GM20431 (cell line): ENCODE results near the gene NOS1AP.

Experiments
- in situ Hi-C: fragments of 300-500 bp; cut with MseI, MboI; formaldehyde crosslinking; loops from one replicate; pipeline ENCODE4 v1.15.0; 2020; ENCODE audit warnings: low sequenced_read_pairs; ENCODE audit not compliant: unreplicated experiment

NOS1AP gene

GRCh38 chr1:162232034-162232711 is 162.7 kb downstream of the NOS1AP start:
- in situ Hi-C loops: no loop called here

GRCh38 chr1:162233066-162233465 is 163.6 kb downstream of the NOS1AP start:
- in situ Hi-C loops: no loop called here

- in situ Hi-C loops: no loop called here
These were observed 164.4 kb downstream of the NOS1AP start for GRCh38 chr1:162233937-162234336.

GRCh38 chr1:162234571-162234970 is 165.1 kb downstream of the NOS1AP start:
- in situ Hi-C loops: no loop called here

DNA sequence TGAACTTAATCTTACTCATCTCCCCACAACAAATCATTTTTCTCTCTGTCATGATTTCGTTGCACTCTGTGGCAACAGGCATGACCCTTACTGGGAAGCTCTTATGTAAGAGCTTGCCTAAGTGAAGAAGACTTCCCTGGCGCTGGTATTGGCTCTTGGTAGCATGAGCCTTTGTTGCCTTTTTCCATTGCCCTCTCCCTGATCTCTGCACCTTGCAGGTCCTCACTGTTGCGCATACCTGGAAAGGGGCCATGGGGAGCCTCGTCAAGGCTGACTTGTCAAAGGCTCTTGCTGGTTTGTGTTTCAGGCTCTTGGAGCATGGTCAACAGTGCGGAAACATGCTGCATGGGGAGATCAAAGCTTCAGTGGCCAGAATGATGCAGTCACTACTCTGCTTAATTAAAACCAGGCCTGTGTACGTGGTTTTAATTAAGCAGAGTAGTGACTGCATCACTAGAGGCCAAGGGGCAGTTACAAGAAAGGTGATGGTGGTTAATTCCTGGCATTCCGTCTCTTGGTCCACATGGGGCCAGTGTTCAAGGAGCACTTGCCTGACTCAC is 165.8 kb downstream of the NOS1AP start:
- in situ Hi-C loops: no loop called here

DNA sequence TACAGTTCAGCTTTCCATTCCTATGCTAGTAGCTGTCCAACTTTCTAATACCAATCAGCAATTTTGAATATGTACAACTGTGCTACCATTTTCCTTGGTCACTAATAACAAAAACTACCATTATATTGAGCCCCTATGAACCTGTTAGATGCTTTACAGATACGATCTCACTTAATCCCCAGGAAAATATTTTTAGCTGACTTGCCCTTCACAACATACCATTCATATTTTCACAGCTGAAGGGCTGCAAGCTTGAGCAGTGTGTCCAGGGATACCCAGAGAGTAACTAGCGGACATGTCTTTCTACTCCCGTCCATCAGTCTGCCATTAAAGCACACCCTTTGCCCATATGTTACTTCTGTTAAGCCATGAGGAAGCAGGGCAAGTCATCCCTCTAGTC is 166.7 kb downstream of the NOS1AP start:
- in situ Hi-C loops: no loop called here

- in situ Hi-C loops: no loop called here
These were observed 167.1 kb downstream of the NOS1AP start for GRCh38 chr1:162236618-162237017.

DNA sequence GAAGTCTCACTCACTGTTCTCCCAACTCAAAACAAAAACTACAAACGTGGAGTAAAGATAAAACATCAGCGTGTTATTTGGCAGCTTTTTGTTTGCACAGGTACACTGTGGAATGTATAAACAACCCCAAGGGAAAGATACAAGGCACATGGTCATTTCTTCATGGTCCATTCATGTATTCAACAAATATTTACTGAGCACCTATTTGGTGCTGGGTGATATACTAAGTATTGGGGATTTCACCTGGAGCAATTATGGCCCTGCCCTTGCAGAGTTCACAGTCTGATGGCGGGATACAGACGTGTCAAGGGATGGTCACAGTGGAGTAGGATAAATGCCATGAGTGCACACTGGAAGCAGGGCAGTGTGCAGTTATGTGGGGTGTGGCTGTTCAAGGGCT is 171.1 kb downstream of the NOS1AP start:
- in situ Hi-C loops: no loop called here

GRCh38 chr1:162242804-162243203 is 173.3 kb downstream of the NOS1AP start:
- in situ Hi-C loops: no loop called here

DNA sequence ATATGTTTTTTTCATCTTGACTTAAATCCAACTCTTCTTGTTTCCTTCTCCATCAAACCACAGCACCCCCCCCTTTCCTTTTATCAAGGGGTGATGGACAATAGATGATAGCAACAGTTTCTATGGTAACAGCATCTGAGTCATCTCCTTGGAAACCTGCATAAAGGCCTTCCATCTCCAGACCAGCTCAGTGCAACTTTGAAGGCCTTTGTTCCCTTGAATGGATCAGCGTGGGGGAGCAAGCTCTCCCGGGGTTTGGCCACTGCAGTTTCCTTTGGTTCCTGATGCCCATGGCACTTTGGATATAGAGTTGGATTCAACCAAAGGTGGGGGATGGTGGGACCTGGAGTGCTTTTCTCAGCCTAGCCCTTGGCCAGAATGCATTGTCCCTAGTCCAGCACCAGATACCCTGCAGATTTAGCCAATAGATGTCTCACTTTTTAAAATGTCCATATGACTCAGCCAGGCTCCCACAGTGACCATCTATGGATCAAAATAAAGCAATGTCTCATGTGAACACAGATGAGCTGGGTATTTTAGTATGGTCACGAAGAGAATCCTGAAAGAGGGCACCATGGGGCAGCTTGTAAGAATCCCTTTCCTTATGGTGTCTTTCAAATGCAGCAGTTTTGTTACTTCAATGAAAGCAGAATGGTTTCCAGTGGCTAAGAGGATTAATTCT is 179.5 kb downstream of the NOS1AP start:
- in situ Hi-C loops: no loop called here

DNA sequence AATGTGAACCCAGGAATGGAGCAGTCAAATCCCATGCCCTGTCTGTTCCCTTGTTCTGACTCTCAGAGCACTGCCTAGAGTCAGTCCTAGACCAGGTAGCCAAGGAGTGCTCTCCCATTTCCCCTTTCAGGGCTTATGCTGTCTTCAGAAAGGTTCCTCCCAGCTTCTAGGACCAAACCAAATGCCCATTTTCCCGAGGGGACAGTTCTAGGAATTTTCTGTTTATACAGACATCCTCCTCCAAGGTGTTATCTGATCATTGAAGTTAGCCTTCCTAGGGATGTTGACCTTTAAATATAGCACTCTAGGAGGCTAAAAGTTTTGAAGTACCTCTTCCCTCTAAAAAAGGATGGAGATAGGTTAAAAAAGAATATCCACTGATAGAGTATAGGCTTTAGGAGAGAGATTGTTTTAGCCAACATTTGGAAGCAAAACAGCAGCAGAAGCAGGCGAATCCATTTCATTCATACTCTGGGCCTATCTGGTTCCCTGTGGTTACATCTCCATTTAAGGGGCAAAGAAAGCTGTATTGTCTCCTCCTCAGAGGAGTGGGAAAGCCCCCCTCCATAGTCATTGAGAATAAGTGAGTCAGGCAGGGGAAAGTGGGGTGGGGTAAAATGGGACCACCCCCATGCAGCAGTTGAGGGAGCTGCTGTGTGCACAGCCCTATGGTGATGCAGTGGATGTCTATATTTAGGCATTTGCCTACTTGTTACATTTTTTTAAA is 180.7 kb downstream of the NOS1AP start:
- in situ Hi-C loops: no loop called here

GRCh38 chr1:162251102-162251501 is 181.6 kb downstream of the NOS1AP start:
- in situ Hi-C loops: no loop called here

GRCh38 chr1:162252214-162252613 is 182.7 kb downstream of the NOS1AP start:
- in situ Hi-C loops: no loop called here

- in situ Hi-C loops: no loop called here
These were observed 184.3 kb downstream of the NOS1AP start for GRCh38 chr1:162253790-162254189.

- in situ Hi-C loops: no loop called here
These were observed 186.8 kb downstream of the NOS1AP start for GRCh38 chr1:162256287-162256686.

DNA sequence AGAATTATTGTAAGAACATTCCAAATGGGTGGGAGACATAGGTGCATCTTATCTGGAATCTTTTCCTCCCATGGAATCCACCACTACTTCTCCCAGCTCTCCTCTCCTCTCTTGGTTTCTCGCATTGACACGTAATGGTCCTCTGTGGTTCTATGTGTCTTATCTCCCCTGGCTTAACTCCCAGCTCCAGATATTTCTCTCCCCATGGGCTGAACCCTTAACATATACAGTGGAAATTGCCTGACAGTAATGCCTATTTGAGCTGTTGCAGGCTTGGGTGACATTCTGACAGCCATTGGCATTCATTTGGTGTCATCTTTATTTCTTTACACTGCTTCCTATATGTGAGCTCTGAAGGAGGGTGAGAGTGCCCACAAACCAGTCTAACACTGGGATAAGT is 188.9 kb downstream of the NOS1AP start:
- in situ Hi-C loops: no loop called here

DNA sequence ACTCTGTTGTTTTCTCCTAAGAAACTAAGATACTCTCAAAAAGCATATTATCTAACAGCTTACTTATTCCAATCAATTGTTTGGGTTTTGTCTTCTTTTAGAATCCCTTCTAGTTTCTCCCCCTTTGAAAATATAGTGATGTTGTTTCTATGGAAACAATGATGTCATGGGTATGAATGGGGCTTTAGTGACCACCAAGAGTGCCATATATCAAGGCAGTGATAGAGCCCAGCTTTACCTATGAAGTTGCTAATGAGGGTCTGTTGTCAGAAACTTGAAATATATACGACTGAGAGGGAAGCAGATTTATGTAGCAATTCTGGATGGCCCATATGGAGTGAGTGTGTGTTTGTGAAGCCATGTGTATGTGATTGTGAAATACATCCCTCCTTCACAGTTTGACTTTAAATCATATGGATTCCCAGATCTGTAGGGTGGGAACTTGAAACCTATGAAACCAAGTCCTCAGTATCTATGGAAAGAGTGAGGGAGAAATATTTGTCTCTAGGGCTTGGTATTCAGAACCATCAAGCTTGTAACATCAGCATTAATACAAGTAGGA is 190.5 kb downstream of the NOS1AP start:
- in situ Hi-C loops: no loop called here

DNA sequence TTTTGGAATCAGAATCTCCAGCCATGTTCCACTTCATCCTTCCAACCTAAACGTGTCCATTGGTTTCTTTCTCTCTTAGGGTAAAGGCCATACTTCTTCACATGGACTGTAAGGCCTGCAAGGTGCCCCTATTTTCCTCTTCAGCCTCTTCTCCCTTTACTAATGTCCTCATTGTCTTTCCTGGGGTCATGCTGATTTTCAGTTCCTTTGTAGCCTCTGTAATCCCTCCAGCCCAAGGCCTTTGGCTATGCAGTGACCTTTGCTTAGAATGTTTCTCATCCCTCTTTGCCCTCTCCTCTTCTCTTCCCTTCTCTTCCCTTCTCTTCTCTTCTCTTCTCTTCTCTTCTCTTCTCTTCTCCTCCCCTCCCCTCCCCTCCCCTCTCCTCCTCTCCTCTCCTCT is 194.6 kb downstream of the NOS1AP start:
- in situ Hi-C loops: no loop called here

DNA sequence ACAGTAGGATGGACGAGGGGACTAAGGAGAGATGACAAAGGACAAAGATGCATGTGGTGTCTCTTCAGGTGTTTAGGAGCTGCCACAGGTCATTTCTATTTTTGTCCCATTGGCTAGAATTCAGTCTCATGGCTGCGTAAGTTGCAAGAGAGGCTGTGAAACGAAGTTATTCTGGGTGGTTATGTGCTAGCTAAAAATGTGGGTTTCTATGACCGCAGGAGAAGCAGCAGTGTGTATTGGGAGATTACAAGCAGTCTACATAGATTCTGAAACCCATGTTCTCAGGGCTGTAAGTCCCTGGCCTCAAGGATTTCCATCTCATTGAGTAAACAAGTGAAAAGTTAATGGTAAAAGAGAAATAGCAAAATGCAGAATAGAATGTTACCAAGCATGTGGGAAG is 196.5 kb downstream of the NOS1AP start:
- in situ Hi-C loops: no loop called here

DNA sequence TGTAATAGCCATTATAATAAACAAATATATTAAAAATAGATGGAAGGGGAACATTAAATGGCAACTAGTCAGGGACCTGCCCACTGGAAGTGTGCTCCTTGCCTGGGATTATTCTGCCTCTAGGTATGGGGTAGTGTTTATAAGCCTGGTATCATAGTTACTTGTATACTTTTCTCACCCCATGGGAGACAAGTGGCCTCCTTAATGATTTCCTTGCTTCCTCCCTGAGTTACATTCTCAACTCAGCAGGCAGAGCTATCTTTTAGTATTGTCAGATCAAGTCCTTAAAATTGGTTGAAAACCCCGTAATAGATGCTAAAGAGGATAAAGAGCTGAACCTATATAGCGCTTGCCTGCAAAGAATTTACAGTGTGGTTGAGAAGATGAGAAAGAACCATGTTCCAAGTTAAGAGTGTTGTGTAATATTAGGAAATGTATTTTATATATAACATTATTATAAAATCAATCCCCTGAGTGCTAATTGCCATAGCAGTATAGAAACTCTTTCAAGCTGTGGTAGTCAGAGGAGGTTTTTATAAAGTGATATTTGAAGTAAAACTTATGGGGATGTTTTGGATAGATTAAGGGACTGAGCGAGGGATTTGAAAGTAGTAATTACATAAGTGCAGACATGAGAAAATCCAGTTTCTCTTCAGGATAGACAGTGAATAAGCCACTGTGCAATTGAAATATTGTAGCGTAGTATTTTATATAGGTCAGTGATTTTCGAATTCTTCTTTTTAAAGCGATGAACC is 200.7 kb downstream of the NOS1AP start:
- in situ Hi-C loops: no loop called here
